GM19043 (cell line): ENCODE measurements around the gene ERCC1.
A peak's percentile ranks its signal among the peaks of the same experiment; 100 is the strongest.

ENCODE experiments used
- ATAC-seq: cut with Tn5 transposase; IDR thresholded peaks from one replicate; pipeline ENCODE4 v1.9.1; 2021; ENCODE audit warnings: low read depth; ENCODE audit not compliant: unreplicated experiment

Gene ERCC1

GRCh38 chr19:45423589-45424190 is at the start of gene ERCC1:
Gene ERCC1, minus strand, starts transcription at chr19:45423917. Its CDS starts 543 bp downstream, at chr19:45423374.
- peak; percentile 48 for ATAC-seq

DNA sequence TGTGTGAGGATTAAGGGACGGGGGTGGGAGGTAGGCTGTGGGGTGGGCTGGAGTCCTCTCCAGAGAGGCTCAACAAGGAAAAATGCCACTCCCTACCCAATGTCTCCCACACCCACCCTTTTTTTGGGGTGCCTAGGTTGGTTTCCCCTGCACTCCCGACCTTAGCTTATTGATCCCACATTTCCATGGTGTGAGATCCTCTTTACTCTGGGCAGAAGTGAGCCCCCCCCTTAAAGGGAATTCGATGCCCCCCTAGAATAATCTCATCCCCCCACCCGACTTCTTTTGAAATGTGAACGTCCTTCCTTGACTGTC is 49.6 kb upstream of the ERCC1 start:
- ATAC-seq, result no peak

- no peak for ATAC-seq
These were observed 49.0 kb upstream of the ERCC1 start for GRCh38 chr19:45472563-45473366.

DNA sequence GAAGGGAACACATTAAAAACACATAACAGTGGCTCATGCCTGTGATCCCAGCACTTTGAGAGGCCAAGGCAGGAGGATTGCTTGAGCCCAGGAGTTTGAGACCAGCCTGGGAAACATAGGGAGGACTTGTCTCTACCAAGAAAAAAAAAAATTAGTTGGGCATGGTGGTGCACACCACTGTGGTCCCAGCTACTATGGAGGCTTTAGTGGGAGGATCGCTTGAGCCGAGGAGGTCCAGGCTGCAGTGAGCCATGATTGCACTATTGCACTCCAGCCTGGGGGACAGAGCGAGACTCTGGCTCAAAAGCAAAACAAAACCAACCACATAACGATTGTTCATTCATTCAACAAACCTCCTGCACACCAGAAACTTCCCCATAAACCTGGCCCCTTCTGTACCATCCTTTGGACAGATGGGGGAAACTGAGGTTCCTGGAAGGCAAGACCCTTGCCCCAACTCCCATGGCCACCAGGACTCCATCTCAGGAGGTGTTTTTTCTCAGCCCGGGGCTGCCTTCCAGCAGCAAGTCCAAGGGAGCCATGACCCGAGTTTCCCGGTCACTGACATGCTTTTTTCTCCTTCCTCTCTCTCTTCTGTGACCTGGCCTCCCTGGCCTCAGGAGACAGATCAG is 48.3 kb upstream of the ERCC1 start:
- ATAC-seq, result no peak

DNA sequence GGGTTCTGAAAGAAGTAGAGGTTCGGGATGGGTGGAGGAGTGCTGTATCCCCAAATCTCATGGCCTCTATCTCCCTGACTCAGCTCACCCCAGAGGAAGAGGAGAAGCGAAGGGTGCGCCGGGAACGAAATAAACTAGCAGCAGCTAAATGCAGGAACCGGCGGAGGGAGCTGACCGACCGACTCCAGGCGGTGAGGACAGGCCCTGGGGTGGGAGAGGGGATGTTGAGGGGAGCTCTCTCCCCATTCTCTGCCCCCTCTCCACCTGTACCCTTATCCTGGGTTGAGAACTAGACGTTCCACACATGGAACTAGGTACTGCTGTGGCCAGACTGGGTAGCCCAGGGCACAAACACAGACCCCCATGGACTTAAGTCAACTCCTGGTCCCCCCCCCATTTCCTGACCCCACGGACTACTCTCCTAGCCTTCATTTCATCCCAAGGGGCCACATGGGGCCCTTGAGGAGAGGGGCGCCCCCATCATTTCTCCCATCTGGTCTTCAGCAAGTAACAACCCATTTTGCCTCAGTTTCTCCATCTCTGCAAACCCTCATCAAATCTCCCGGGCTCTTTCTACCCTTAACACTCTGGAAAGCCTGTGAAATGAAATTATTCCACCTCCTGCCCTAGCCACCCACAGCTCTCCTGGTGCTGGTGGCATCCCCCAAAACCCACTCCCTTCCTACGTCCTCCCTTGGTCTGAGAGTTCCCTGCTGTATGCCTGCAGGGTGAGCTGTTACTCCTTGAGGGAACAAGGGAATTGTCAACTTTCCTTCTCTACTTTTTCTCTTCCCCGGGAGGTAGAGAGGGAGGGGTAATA is 47.6 kb upstream of the ERCC1 start:
- ATAC-seq, result no peak

GRCh38 chr19:45470762-45471081 is 47.0 kb upstream of the ERCC1 start:
- ATAC-seq, result no peak

- no peak for ATAC-seq
These were observed 46.4 kb upstream of the ERCC1 start for GRCh38 chr19:45469945-45470761.

GRCh38 chr19:45469132-45469944 is 45.6 kb upstream of the ERCC1 start:
- peak; percentile 60 for ATAC-seq

DNA sequence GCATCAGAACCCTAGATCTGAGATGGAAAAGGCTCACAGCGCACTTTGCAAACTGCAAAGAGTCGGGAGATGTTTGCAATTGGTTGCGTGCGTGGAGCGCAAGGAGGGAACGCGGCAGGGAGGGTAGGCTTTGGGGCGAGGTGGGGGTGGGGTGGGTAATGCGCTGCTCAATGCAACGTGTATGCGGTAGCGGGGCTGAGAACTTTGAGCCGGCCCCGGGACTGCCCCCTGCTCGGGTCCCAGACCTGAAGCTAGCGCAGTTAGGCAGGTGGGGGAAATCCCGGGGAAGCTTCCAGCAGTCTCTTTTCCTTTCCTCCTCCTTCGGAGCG is 45.0 kb upstream of the ERCC1 start:
- ATAC-seq, result peak; percentile 10

DNA sequence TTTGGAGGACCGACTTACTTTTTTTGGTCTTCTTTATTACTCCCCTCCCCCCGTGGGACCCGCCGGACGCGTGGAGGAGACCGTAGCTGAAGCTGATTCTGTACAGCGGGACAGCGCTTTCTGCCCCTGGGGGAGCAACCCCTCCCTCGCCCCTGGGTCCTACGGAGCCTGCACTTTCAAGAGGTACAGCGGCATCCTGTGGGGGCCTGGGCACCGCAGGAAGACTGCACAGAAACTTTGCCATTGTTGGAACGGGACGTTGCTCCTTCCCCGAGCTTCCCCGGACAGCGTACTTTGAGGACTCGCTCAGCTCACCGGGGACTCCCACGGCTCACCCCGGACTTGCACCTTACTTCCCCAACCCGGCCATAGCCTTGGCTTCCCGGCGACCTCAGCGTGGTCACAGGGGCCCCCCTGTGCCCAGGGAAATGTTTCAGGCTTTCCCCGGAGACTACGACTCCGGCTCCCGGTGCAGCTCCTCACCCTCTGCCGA is 44.5 kb upstream of the ERCC1 start:
- no peak for ATAC-seq

GRCh38 chr19:45467456-45468158 is 43.9 kb upstream of the ERCC1 start, which contains the start of gene FOSB:
Gene FOSB, plus strand, starts transcription at chr19:45467996. Its CDS starts 591 bp downstream, at chr19:45468587.
- peak; percentile 42 for ATAC-seq

- no peak for ATAC-seq
These were observed 43.4 kb upstream of the ERCC1 start for GRCh38 chr19:45467115-45467455.

DNA sequence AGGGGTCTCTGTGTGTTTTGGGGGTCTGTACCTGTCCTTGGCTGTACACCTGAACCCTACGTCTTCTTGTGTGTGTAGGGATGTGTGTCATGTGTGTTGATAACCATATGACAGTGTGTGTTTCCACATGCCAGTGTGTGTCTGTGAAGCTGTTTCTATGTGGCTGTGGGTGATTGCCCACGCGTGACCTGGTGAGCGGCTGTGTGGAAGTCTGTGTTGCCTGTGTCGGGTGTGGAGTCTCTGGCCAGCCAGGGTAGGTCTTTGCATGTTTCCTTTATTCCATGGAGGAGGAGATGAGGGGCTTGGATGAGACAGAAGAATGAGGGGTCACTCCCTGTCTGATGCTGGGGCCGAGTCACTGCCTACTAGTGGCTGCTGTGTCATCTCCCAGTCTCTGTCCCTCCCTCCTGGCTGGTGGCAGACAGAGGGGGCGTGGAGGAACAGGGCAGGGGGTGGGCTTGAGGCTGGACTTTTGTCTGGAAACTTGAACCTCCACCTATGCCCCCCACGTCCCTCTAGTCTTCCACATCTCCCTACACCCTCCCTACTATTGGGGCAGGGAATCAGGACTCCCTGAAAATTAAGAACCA is 41.2 kb upstream of the ERCC1 start:
- ATAC-seq, result no peak

GRCh38 chr19:45464274-45464673 is 40.6 kb upstream of the ERCC1 start:
- no peak for ATAC-seq

DNA sequence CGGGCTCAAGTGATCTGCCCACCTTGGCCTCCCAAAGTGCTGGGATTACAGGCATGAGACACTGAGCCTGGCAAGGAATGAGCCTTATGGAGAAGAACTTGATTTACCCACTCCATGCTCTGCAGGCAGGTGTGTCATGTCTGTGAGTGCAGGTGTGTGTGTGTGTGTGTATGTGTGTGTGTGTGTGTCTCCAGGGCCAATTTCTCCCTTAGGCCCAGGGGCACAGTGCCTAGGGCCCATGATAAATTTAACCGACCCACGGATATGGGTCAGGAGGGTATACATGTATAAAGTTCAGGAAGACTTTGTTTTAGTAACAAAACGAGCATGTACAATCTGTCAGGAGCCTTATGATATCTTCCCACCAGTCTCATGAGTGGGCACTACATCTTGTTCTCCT is 39.5 kb upstream of the ERCC1 start:
- ATAC-seq, result no peak

DNA sequence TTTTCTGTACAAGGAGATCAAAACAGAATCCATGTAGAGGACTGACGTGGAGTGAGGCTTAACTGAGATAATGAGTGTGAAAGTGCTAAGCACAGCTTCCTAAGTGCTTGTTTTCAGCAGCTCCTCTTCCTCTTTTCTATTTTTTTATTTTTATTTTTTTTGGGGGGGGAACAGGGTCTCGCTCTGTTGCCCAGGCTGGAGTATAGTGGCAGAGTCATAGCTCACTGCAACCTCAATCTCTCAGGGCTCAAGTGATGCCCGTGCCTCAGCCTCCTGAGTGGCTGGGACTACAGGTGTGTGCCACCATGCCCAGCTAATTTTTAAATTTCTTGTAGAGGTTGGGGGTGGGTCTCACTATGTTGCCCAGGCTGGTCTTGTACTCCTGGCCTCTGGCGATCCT is 38.5 kb upstream of the ERCC1 start:
- no peak for ATAC-seq

DNA sequence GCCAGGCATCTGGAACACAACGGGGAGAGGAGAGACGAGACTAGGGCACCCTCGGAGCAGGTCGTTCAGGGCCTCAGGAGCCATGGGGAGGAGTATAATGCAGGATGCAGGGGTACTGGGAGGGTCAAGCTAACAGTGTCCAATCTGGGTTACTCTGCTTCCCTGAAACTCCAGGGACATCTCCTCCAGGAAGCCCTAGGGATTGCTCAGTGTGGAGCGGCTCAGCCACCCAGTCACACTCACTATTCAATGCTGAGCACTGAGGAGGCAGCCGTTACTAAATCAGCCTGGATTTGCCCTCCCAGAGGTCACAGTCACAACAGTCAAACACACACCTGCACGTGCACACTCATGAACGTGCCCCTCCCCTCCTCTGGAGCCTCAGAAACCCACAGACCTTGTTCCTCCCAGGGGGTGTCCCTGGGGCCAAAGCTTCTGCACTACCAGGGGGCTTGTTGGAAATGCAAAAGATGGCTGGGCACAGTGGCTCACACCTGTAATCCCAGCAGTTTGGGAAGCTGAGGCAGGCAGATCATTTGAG is 37.2 kb upstream of the ERCC1 start:
- ATAC-seq, result no peak

- no peak for ATAC-seq
These were observed 34.1 kb upstream of the ERCC1 start for GRCh38 chr19:45457776-45458175.
